NCI-H187 treated with DMSO at 0.1 percent for 48 hours (cell line): ENCODE results near the gene LRRC27.

Experiments
- DNase-seq: peaks from one replicate; lab custom pipeline; 2025; lab: John Stamatoyannopoulos, UW

Gene LRRC27

GRCh38 chr10:132402781-132403241 is 70.8 kb downstream of the LRRC27 start:
- no peak for DNase-seq

GRCh38 chr10:132403511-132404168 is 71.6 kb downstream of the LRRC27 start:
- no peak for DNase-seq

GRCh38 chr10:132404169-132404880 is 72.3 kb downstream of the LRRC27 start:
- no peak for DNase-seq

GRCh38 chr10:132404911-132405462 is 73.0 kb downstream of the LRRC27 start:
- DNase-seq = no peak

GRCh38 chr10:132405463-132405991 is 73.5 kb downstream of the LRRC27 start:
- no peak for DNase-seq

GRCh38 chr10:132406181-132406580 is 74.2 kb downstream of the LRRC27 start:
- no peak for DNase-seq

GRCh38 chr10:132406750-132407149 is 74.8 kb downstream of the LRRC27 start:
- DNase-seq = no peak

GRCh38 chr10:132407243-132407746 is 75.3 kb downstream of the LRRC27 start:
- no peak for DNase-seq

GRCh38 chr10:132407846-132408278 is 75.9 kb downstream of the LRRC27 start:
- DNase-seq = no peak

GRCh38 chr10:132408367-132408781 is 76.4 kb downstream of the LRRC27 start:
- DNase-seq = no peak

- no peak for DNase-seq
These were observed 77.1 kb downstream of the LRRC27 start for GRCh38 chr10:132408823-132409666.

- no peak for DNase-seq
These were observed 77.7 kb downstream of the LRRC27 start for GRCh38 chr10:132409667-132410028.

GRCh38 chr10:132410056-132410778 is 78.2 kb downstream of the LRRC27 start:
- DNase-seq = no peak

GRCh38 chr10:132410779-132411532 is 79.0 kb downstream of the LRRC27 start:
- no peak for DNase-seq

GRCh38 chr10:132411561-132412253 is 79.7 kb downstream of the LRRC27 start:
- no peak for DNase-seq

GRCh38 chr10:132412316-132413192 is 80.6 kb downstream of the LRRC27 start:
- DNase-seq = no peak

GRCh38 chr10:132413226-132414205 is 81.5 kb downstream of the LRRC27 start:
- no peak for DNase-seq
